ENCODE measurements around the gene ZNF300. TPM values are rescaled to one million over a fixed set of nuclear protein-coding genes. Genes with fewer than 3 reads are reported as not detected.
"Not testable (repeated sequence)": the region's sequence is repeated elsewhere in the genome, so short reads cannot be mapped to it uniquely, and the experiment has no call there.

Gene ZNF300
- 3.1 and 6.0 TPM in 2 replicates for total RNA-seq

DNA sequence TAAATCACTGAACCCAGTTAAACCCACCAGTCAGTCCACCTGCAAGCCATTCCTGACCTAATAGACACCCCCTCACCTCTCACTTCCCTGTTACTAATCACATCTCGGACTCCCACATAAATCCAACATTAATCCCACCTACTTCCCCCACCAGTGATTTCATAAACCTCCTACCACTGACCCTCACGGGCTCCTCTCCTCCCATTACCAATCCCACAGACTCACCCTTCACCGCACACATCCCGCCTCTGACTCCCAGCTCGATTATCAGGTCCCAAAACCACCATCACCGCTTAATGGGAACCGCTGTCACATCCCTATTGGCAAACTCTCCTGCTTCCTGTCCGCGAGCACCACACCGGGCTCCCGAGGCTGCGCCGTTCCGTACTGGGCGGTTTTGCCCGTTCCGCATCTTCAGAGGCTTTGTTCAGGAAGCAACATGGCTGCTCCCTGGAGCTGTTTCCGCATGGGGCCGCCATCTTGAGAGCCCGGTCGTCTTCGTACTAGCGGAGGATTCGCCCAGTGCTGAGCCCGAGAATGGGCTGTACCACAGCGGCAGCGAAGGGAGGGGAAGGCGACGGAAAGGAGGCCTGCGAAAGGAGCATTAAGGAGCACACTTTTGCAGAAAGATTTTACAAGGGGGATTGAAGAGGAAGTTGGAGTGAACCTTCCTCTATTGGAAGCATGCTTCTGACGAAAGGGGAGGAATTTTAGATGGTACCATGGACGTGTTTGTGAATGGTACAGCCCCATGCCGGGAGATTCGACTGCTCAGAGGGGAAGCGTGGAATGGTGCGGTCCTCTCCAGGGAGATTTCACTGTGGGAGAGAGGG is at the start of gene ZNF300:
TSS of gene ZNF300 (minus strand) at position 502 of the 833 bp plus-strand sequence. CDS start 1,825 bp downstream, outside the sequence.
- DNase-seq (ENCODE audit: extremely low read depth, low read depth, low spot score): peak; percentile 83

GRCh38 chr5:150948539-150948938 is 43.8 kb upstream of the ZNF300 start:
- no peak for DNase-seq (ENCODE audit: extremely low read depth, low read depth, low spot score)

GRCh38 chr5:150946351-150946905 is 41.6 kb upstream of the ZNF300 start:
- peak; percentile 69 for DNase-seq (ENCODE audit: extremely low read depth, low read depth, low spot score)

DNA sequence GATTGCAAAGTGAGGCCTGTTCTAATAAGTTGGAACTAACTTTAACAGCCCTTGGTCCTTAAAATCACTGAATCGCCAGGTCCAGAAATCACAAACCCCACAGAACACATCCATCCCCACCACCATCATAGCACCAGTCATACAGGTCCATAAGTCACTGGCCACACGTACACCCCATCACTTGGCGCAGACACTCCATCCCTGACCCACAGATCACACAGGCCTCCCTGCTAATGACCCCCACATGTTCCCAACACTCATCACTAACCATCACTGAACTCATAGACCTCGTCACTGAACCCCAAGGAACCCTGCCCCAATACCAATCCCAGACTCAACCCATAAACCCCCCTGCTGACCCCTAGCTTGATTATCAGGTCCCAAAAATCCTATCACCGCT is 41.2 kb upstream of the ZNF300 start:
- DNase-seq (ENCODE audit: extremely low read depth, low read depth, low spot score): no peak

- no peak for DNase-seq (ENCODE audit: extremely low read depth, low read depth, low spot score)
Observed at GRCh38 chr5:150945486-150945885, 40.7 kb upstream of the ZNF300 start.

DNA sequence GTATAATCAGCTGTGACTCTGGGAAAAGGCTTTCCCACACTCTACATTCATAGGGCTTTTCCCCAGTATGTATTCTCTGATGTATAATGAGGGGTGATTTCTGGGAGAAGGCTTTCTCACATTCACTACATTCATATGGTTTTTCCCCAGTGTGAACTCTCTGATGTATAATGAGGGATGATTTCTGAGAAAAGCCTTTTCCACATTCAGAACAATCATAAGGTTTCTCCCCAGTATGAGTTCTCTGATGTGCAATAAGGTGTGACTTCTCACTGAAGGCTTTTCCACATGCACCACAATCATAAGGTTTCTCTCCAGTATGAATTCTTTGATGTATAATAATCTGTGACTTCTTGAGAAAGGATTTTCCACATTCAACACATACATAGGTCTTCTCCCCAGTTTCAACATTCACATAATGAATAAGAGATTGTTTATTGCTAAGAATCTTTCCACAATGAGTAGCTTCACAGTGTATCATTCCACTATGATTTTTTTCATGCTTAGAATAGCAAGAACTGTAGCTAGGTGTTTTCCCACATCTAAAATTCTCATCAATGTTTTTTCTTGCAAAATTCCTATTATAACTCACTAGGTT is 26.7 kb upstream of the ZNF300 start:
- DNase-seq (ENCODE audit: extremely low read depth, low read depth, low spot score): no peak

DNA sequence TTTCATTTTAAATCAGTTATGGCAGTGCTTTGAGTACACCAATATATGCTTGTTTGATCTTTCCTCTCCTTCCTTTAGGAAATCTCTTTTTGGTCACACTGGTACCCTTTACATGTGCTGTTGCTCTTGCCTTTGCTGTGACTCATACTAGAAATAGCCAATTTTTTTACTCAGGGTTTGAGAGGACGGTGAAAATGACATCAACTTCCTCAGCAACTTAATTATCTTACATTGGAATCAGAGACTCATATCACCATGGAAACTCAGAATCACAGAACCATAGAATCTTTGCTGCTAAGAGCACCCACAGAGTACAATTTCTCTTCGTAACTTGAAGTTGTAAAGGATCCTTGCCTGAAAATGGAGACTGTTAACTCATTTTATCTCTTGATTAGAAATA is 13.8 kb upstream of the ZNF300 start:
- no peak for DNase-seq (ENCODE audit: extremely low read depth, low read depth, low spot score)

DNA sequence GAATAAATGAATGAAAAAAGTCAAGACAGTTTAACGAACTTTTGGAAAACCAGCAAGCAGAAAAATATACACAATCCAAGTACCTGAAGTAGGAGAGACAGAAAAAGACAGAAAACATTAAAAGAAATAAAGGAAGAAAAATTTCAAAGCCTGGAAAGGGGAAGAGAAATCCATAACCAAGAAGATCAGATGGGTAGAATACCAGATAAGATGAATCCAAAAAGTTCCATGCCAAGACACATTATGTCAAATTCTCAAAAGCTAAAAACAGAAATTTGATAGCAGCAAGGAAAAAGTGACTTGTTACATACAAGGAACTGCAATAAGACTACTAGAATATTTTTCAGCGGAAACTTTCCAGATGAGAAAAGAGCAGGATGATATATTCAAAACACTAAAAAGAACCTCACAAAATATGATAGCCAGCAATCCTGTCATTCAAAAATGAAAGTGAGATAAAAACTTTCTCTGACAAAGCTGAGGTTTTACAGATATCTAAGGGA is 7.6 kb upstream of the ZNF300 start:
- DNase-seq (ENCODE audit: extremely low read depth, low read depth, low spot score): no peak

GRCh38 chr5:150905312-150905683 is 518 bp upstream of the ZNF300 start:
- no peak for DNase-seq (ENCODE audit: extremely low read depth, low read depth, low spot score)

- DNase-seq (ENCODE audit: extremely low read depth, low read depth, low spot score): no peak
Observed at GRCh38 chr5:150901446-150901845, 3.3 kb downstream of the ZNF300 start.

GRCh38 chr5:150895431-150896428 is 9.1 kb downstream of the ZNF300 start:
- DNase-seq (ENCODE audit: extremely low read depth, low read depth, low spot score): no peak

DNA sequence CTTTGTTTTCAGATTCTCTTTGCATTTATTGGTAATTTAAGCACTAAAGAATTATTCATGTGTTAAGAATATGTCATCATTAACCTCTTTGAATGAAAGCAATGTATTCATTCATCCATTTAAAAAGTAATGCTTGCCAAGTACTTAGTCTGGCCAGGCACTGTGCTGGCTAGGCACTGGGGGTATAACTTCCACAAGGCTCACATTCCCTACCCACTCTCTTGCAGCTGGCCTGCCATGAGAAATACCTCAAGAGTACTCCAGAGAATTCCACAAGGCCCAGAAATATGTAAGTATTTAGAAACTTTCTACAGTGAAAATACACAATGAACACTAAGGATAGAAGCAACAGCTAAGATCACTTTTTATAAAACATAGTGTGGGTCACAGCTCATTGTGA is 25.4 kb downstream of the ZNF300 start:
- no peak for DNase-seq (ENCODE audit: extremely low read depth, low read depth, low spot score)

- DNase-seq (ENCODE audit: extremely low read depth, low read depth, low spot score): no peak
Observed at GRCh38 chr5:150862070-150862469, 42.7 kb downstream of the ZNF300 start.

DNA sequence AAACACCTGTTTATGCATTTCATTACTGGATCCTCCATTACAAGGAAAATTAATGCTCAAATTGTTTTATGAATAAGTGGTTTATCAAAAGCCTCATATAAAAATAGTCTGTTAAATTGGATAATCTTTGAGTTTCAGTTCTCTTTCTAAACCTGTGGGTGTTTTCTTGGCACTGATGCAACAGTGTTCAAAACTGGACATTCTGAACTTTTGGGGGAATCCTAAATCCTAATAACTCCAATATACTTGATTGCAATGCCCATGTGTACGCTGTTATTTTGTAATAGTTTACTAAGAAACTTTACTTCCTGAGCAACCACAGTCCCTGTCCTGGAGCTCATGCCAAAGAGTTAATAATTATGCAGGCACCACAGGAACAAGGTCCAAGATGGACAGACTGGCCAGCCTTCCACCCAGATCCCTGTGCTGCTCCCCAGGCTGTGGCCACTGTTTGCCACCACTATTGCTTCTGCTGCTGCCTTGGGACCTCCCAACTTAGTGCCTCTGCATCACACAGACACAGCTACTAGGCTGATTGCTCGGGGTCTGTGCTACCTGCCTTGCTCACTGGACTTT is 44.4 kb downstream of the ZNF300 start:
- DNase-seq (ENCODE audit: extremely low read depth, low read depth, low spot score): no peak

GRCh38 chr5:150856700-150857099 is 48.1 kb downstream of the ZNF300 start:
- DNase-seq (ENCODE audit: extremely low read depth, low read depth, low spot score): not testable (repeated sequence)

- DNase-seq (ENCODE audit: extremely low read depth, low read depth, low spot score): no peak
Observed at GRCh38 chr5:150853561-150853960, 51.2 kb downstream of the ZNF300 start.

- no peak for DNase-seq (ENCODE audit: extremely low read depth, low read depth, low spot score)
Observed at GRCh38 chr5:150851039-150851438, 53.7 kb downstream of the ZNF300 start.

DNA sequence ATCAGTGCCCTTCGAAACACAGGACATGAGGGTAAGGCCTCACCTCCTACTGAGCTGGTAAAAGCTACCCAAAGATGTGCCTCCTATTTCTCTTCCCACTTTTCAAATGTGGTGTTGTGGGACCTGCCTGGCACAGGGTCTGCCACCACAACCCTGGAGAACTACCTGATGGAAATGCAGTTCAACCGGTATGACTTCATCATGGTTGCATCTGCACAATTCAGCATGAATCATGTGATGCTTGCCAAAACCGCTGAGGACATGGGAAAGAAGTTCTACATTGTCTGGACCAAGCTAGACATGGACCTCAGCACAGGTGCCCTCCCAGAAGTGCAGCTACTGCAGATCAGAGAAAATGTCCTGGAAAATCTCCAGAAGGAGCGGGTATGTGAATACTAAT is 56.5 kb downstream of the ZNF300 start:
- DNase-seq (ENCODE audit: extremely low read depth, low read depth, low spot score): no peak

GRCh38 chr5:150847334-150847695 is 57.5 kb downstream of the ZNF300 start:
- DNase-seq (ENCODE audit: extremely low read depth, low read depth, low spot score): no peak

DNA sequence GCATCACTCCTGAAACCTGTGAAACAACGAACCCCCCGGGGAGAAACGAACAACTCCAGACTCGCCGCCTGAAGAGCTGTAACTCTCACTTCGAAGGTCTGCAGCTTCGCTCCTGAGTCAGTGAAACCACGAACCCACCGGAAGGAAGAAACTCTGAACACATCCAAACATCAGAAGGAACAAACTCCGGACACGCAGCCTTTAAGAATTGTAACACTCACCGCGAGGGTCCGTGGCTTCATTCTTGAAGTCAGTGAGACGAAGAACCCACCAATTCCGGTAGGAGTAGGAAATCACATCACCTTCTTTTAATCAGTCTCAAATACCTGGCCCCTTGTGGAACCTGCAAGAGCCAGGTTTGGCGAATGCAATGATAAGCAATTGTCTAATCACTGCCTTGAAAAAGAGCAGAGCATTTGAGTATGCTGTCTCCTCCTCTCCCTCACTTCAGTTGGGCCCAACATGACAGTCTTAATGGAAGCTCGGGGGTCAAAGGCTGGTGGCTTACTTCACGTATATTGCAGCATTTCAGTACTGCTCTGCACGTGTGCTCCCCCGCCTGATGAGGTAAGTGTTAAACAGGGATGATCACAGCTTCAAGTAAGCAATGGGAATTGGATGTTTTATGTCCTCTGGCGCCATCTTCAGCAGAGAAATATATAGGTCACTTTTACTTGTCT is 58.0 kb downstream of the ZNF300 start:
- peak; percentile 50 for DNase-seq (ENCODE audit: extremely low read depth, low read depth, low spot score)
